Epithelial cell of prostate (primary cell): ENCODE data around the gene ANKRD13C.
"Not testable (repeated sequence)": the region's sequence is repeated elsewhere in the genome, so short reads cannot be mapped to it uniquely, and the experiment has no call there.

Source experiments
- DNase-seq: peaks from one replicate; pipeline ENCODE4 v3.0.0-alpha.2; 2011; ENCODE audit warnings: low read depth, low spot score
- H3K27ac ChIP-seq: fragments of 450-650 bp; 2 replicates; pipeline ENCODE4 v1.5.1; 2017; ENCODE audit warnings: mild to moderate bottlenecking

Gene ANKRD13C

DNA sequence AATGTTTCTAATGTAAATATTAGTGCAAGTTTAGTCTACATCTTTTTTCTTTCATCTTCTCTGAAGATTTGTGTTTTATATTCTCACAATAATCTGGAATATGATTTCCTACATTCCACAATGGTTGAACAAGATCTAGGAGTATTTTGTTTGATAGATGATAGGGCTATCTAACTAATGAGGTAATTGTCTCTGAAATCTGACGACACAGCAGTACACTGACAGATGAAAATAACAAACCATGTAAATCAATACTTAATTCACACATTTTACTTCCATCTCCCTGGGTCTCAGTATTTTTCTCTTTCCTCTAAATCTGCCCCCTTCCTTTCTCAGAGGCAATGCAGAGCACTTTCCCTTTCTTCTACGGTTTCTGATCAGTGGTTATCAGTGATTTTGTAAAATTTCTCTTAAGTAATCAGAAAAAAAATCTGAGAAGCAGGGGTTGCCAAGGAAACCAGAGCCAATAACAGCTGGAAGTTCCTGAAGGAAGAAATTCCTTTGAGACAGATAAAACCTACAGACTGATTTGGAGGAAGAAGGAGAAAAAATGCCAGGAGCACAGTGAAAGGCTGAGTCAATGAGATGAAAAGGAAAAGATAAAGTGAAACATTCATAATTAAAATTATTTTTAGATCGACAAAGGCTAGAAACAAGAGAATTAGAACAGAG is 7.3 kb upstream of the ANKRD13C start:
- no peak overlapping the region for H3K27ac ChIP-seq
- DNase-seq, result no peak

DNA sequence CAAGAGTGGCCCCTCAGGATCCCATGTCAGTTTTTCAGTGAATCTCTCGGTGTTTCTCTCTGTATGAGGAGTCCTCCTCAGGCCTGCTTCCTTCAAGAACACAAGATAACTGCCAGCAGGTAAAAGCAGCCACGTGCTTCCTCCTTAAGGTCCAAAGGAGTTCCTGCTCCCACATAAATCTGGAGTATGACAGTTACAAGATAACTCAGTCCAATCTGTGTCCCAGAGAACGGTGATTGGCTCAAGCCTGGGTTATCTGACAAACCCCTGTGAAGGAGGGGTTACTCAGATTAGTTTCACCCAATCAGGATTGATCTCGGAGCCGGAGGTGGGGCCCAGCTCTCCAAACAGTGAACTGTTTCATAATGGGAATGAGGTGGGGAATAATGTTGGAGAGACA is 5.8 kb upstream of the ANKRD13C start:
- DNase-seq, result no peak
- no peak overlapping the region for H3K27ac ChIP-seq

DNA sequence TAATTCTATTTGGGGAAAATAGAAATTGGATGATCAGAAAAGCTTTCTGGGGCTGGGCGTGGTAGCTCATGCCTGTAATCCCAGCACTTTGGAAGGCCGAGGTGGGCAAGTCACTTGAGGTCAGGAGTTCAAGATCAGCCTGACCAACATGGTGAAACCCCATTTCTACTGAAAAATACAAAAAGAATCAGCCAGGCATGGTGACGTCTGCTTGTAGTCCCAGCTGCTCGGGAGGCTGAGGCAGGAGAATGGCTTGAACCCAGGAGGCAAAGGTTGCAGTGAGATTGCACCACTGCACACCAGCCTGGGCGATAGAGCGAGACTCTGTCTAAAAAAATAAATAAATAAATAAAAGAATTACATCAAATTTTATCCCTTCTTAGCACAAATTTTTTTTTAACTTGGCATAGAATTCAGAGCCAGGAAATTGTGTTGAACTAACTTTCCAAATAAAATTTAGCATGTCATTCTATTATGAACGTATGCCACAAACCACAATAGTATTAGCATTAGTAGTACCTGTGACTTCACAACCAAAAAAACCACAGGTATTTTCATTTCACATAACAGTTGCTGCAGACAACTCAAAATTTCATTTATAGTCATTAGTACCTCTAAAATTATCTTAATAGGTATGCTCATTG is 4.5 kb upstream of the ANKRD13C start:
- peak; percentile 18 for DNase-seq
- H3K27ac ChIP-seq, result peak overlapping the region; percentile 47

DNA sequence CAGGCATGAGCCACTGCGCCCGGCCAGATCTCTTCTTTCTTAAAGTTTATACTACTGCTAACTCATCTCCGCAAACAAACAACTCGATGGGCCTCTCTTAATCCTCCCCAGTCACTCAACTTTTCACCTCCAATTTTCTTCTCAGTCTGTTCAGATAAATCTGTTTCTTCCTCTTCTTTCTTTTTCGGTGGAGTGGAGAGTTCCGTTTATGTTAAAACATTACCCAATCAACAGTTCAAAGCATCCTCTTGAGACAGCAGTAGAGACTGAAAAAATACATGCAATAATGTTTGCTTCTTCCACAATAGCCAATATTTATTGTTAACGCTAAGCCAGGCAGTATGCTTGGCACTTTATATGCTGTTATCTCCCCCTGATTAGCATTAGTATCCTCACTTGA is 1.4 kb upstream of the ANKRD13C start:
- DNase-seq, result no peak
- no peak overlapping the region for H3K27ac ChIP-seq

DNA sequence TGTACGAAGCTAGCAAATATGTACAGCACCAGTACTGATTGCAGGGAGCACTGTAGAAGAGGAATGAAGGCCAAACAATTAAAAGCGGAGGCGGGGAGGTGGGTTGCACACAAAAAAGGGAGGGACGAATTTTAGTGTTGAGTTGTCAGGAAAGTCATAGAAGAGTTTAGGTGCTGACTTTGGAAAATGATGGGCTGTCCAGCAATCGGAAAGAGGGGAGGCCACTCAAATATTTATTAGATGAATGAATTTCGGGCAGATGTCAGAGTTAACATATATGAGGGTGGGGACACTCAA is 537 bp upstream of the ANKRD13C start:
- no peak for DNase-seq
- peak overlapping the region; percentile 86 for H3K27ac ChIP-seq

DNA sequence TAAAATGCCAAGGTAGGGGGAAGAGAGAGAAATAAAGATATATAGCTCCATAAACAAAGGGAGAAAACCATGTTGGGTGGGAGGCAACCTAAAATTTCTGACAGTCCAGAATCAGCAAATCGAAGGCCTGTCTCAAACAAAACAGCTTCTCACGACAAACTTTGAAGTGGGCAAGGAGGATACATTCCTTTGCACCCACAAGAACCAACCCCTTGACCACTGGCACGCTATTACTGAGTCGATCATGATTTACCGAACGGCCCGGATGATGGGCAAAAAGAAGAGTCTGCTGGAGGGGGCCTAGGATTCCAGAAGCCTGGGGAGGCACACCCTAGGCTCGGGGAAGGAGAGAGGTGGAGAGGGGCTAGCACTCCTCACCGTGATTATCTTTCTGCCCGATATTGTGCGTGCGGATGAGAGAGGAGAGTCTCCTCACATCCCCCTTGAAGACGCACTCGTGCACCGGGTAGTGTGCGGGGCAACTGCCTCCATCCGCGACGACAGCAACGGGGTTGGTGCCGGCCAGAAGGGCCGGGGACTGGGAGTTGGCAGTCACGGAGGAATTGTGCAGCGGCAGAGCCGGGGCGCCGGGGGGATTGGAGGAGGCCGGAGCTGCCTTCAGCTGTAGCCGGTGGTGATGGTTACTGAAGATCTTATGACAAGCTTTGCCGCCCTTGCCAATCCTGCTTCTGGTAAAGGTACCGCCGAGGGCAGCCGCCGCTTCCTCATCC is 756 bp downstream of the ANKRD13C start:
- DNase-seq, result no peak
- H3K27ac ChIP-seq, result peak overlapping the region; percentile 86

DNA sequence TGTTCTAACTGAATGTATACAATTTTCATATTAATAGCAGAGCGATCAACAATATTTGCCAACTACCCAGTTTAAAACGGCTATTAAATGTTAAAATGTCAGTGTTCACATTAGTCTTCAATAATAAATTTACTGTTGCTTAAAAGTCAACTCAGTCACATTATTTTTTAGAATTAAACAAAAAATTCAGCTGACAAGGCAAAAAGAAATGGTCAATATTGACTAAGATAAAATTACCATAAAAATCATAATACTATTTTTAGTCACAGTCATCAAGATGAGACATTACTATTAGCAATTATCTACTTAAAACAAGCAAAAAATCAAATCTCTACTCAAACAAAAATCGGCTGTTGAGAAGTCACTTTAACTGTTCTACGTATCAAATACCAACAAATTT is 1.5 kb downstream of the ANKRD13C start:
- H3K27ac ChIP-seq, result peak overlapping the region; percentile 86
- no peak for DNase-seq

DNA sequence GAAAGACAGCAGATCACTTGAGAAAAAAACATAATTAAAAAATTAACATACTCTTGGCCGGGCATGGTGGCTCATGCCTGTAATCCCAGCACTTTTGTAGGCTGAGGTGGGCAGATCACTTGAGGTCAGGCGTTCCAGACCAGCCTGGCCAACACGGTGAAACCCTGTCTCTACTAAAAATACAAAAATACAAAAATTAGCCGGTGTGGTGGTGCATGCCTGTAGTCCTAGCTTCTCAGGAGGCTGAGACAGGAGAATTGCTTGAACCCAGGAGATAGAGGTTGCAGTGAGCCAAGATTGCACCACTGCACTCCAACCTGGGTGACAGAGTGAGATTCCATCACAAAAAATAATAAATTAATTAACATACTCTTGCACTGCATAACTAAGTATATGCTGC is 4.7 kb downstream of the ANKRD13C start:
- not testable (repeated sequence) for H3K27ac ChIP-seq, DNase-seq

DNA sequence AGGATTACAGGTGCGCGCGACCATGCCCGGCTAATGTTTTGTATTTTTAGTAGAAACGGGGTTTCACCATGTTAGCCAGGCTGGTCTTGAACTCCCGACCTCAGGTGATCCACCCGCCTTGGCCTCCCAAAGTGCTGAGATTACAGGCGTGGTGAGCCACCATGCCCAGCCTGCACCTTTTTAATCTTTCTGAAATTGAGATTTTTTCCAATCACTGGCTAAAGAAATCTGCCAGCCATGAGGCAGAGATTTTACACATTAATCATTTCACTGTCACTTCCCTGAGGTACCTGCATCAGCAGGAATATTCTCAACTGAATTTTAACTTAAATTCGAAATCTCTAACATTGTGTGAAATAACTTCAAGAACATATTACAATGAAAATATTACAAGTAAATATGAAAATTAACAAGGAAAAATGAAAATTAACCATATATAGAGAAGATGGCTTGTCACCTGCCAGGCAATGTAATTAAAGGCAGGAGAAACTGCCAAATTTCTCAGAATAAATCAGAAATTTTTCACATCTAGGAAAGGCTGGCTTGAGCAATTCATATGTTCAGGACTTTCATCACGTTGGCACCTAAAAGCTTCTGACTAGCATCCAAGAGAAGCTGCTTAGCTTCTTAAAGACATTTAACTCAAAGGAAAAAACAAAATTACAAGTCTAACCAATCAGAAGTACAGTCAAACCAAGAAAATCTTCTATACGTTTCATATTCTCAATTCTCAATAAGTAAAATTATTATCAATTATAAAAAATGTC is 5.9 kb downstream of the ANKRD13C start:
- H3K27ac ChIP-seq, result no peak overlapping the region

DNA sequence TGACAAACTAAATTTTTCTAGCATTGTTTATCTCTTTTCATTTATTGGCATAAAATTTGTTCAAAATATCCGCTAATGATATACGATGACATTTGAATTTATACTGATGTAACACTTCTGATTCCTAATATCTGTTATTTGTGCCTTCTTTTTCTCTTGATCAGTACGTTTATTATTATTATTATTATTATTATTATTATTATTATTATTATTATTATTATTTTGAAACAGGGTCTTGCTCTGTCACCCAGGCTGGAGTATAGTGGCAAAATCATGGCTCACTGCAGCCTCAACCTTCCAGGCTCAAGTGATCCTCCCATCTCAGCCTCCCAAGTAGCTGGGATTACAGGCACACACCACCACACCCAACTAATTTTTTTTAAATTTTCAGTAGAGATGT is 14.9 kb downstream of the ANKRD13C start:
- not testable (repeated sequence) for H3K27ac ChIP-seq, DNase-seq

More for the DNA sequence above, 5.9 kb downstream of the ANKRD13C start:
- no peak for DNase-seq

DNA sequence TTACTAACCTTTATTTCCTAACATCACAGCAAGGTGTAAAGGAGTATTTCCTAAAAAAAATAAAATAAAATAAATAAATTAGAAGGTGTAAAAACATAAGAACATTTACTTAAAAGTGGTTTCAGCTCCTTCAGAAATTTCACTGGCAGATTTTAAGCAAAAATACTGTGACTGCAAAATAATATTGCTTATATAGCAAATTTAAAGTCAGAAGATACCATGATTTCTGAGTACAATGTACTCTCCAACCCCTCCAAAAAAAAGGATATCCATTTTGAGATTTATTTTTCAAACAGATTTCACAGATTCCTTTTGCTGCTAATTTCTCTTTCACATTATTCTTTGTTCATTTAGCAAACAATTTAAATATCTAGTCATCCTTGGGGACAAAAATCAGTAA is 18.5 kb downstream of the ANKRD13C start:
- no peak for DNase-seq
- no peak overlapping the region for H3K27ac ChIP-seq

DNA sequence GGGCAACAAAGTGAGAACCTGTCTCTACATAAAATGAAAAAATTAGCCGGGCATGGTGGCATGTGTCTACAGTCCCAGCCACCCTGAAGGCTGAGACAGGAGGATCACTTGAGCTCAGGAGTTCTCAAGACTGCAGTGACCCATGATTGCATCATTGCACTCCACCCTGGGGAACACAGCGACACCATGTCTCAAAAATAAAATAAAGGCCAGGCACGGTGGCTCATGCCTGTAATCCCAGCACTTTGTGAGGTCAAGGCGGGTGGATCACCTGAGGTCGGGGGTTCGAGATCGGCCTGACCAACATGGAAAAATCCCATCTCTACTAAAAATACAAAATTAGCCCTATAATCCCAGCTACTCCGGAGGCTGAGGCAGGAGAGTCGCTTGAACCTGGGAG is 20.1 kb downstream of the ANKRD13C start:
- H3K27ac ChIP-seq, result peak overlapping the region; percentile 22
- no peak for DNase-seq

DNA sequence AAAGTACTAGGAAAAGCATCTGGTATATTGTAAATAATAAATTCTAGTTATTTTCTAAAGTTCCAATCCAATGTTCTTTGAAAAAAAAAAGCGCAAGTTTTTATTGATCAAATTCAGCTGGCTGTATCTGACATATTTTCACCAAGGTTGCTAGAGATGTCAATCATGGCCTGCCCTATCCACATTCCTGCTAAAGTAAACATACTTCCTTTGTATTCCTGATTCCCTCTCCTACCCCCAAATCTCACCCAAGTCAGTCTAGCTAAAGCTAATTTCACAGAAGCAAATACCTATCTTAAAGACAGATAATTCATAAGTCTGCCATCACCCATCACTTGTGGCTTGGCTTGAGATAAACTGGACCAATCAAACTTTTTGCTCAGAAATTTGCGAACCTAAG is 21.3 kb downstream of the ANKRD13C start:
- H3K27ac ChIP-seq, result peak overlapping the region; percentile 22
- DNase-seq, result no peak

DNA sequence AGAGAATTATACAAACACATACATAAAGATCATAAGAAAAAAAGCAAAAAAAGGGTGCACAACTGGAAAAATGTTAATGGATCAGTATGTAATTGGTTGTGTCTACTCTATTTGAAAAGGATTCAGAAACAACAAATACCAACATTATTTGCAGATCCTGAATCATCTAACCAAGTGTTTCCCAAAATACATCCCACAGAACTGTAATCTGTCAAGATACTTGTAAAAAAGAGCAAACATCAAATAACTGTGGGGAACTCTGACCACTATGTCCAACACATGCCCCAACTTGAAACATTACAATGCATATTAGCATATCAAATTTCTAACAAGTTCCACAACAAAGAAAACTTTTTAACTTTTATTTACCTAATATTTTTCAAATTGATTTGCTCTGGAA is 22.6 kb downstream of the ANKRD13C start:
- H3K27ac ChIP-seq, result peak overlapping the region; percentile 5
- DNase-seq, result peak; percentile 44

DNA sequence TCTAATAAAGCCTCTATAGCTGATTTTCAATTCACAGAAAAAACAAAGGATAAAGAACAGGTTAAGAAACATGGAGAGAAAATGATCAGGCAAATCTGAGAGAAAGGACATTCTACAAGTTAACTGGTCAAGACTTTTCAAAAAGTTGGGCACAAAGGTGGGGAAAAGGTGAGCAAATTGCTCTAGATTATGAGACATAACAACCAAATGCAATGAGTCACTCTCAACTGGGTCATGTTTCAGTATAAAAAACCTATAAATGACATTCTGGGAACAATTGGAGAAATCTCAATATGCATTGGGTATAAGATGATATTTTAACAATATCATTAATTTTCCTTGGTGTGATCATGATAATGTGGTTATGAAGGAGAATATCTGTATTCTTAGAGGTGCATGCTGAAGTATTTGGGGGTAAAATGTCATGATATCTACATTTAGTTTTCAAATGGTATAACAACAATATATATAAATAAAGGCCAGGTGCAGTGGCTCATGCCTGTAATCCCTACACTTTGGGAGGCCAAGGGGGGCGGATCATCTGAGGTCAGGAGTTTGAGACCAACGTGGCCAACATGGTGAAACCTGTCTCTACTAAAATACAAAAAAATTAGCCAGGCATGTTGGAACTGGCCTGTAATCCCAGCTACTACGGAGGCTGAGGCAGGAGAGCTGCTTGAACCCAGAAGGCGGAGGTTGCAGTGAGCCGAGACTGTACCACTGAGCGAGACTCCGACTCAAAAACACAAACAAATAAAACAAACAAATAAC is 27.0 kb downstream of the ANKRD13C start:
- peak overlapping the region; percentile 72 for H3K27ac ChIP-seq
- no peak for DNase-seq

DNA sequence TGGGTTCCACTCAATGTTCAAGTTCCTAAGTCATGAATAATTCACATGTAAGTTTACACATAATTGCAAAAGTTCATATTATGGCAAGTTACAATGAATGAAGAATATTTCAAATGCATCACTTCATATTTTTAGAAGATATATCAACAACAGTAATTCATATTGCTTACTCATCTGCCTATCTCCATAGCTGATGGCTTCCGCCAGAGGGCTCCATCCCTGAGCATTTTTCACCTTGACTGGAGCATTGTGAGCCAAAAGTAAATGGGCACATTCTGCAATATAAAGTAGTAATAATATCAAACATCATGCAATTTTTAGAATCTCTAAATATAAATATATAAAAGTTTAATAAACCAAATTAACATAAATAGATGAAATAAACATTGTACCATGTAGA is 29.8 kb downstream of the ANKRD13C start:
- DNase-seq, result no peak
- H3K27ac ChIP-seq, result no peak overlapping the region

DNA sequence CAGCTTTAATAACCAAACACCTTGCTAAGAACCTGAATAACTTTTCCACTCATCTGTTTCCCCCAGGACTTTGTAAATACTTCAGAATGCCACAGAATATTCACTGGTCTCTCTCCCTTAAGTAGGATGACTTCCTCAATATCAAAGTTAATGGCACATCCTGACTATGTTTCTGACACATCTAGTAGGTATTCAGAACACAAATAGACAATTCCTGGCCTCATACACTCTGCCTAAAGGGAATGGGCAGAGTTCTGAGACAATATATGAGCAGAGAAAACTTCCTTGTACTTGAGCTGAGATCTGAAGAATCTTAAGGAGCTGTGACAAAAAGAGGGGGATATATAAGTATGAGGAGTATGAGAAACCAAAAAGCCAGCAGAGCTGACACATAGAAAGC is 34.8 kb downstream of the ANKRD13C start:
- peak overlapping the region; percentile 81 for H3K27ac ChIP-seq
- peak; percentile 6 for DNase-seq

DNA sequence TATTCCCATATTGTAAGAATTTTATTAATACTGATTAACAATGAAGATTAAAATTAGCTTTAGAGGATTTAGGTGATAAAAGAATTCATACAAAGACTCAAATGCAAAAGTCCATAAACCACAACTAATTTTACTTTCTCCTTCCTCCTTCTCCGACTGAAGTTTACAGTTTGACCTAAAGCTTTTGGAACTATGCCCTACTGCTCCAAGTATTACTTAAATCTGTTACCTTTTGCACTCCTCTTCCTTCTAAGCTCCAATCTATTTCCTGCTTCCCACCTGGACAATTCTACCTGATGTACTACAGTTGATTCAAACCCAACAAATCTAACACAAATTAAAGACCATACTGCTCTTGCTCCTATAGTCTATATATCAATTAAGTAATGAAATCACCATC is 36.3 kb downstream of the ANKRD13C start:
- no peak for DNase-seq
- H3K27ac ChIP-seq, result no peak overlapping the region

DNA sequence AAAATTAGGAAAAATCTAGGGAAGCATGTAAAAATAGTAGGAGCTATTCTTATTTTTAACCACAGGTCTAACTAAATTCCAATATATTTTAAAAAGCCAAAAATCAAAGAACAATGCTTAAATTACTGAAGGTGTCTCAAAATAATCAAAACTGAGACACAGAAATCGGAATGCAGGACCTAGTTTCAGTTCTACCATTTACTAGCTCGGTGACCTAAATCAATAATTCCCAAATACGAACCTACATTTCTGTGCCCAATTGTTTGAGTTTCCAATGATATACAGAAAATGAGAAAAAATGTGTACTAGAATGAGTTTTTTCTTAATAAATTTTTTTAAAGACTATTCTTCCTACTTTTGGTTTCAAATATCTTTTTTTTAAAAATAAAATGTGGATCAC is 37.4 kb downstream of the ANKRD13C start:
- H3K27ac ChIP-seq, result no peak overlapping the region
- no peak for DNase-seq

DNA sequence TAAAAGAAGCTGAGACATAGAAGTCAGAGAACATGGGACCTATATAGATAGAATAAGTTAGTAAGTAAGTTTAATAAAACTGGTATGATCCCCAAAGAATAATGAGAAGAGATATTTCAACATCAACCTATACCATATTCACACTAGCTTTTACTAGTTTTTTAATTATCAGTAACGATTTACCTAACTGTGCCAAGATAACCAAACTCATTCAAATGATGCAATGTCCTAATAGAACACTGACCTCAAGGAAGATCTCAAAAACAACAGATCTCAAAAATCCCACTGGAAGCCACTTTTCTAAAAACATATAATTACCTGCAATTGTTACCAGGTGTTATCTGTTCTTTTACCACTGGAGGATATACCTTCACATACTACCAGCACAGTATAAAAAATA is 38.7 kb downstream of the ANKRD13C start:
- no peak for DNase-seq
- no peak overlapping the region for H3K27ac ChIP-seq
